Tibial nerve (tissue), 4 donors: ENCODE results near the gene SERTM1. TPM values are rescaled to one million over a fixed set of nuclear protein-coding genes. Genes with fewer than 3 reads are reported as not detected.

Source experiments
- DNase-seq, 2 donors: peaks; one replicate each; pipeline ENCODE4 v3.0.0-alpha.2; 2019; ENCODE audit warnings: low spot score in 2 of 2
- H3K27ac ChIP-seq, 4 donors: fragments of 200-600 bp; sonication (generic) in 3 of 4; one replicate each; pipeline ENCODE4 v1.5.1; 2017 to 2019; ENCODE audit warnings: mild to moderate bottlenecking in 1 of 4
- H3K27me3 ChIP-seq, 2 donors: fragments of 200-600 bp; sonication (generic) in 1 of 2; one replicate each; pipeline versions ENCODE4 v1.5.1 to v1.6.0; 2017 to 2019
- H3K36me3 ChIP-seq, 3 donors: fragments of 200-600 bp; sonication (generic); one replicate each; pipeline ENCODE4 v1.5.1; 2018 to 2019
- H3K4me1 ChIP-seq, 4 donors: fragments of 200-600 bp; sonication (generic) in 3 of 4; one replicate each; pipeline ENCODE4 v1.5.1; 2017 to 2019
- H3K4me3 ChIP-seq, 4 donors: fragments of 200-600 bp; sonication (generic) in 3 of 4; one replicate each; pipeline ENCODE4 v1.5.1; 2017 to 2019; ENCODE audit warnings: mild to moderate bottlenecking in 1 of 4, moderate library complexity in 1 of 4
- H3K9me3 ChIP-seq, 4 donors: fragments of 200-600 bp; sonication (generic) in 3 of 4; one replicate each; pipeline ENCODE4 v1.5.1; 2017 to 2019
- CTCF ChIP-seq, 5 experiments: fragments of 200-600 bp in 3 of 5; fragments of 450-650 bp in 2 of 5; sonication (generic) in 3 of 5; IDR thresholded peaks; one replicate each; pipeline ENCODE4 v1.5.1; 2016 to 2019; ENCODE audit warnings: antibody characterized with exemption in 5 of 5, mild to moderate bottlenecking in 3 of 5, moderate library complexity in 2 of 5
- EP300 ChIP-seq, 2 donors: sonication (generic); formaldehyde crosslinking; IDR thresholded peaks; one replicate each; pipeline ENCODE4 v1.6.1; 2017; ENCODE audit warnings: antibody characterized with exemption in 2 of 2, mild to moderate bottlenecking in 1 of 2
- POLR2A ChIP-seq, 2 donors: fragments of 450-650 bp; IDR thresholded peaks; one replicate each; pipeline ENCODE4 v1.6.1; 2017; ENCODE audit warnings: antibody characterized with exemption in 2 of 2, mild to moderate bottlenecking in 2 of 2, moderate library complexity in 2 of 2
- WGBS, 2 donors: methylation state at CpG; one replicate each; pipeline ENCODE4 v1.1.5; 2018; 5-methylcytosine and 5-hydroxymethylcytosine counted together
- total RNA-seq, 4 donors: library from RNA; depleted of rRNA; stranded (reverse); fragments of >200 nt; gene quantifications; one replicate each; pipeline ENCODE4 v1.1.0, GENCODE V29; 2016

Gene SERTM1
- total RNA-seq, 4 donors from 2014 or later: 0.21 to 1.2 TPM; not detected in 2

DNA sequence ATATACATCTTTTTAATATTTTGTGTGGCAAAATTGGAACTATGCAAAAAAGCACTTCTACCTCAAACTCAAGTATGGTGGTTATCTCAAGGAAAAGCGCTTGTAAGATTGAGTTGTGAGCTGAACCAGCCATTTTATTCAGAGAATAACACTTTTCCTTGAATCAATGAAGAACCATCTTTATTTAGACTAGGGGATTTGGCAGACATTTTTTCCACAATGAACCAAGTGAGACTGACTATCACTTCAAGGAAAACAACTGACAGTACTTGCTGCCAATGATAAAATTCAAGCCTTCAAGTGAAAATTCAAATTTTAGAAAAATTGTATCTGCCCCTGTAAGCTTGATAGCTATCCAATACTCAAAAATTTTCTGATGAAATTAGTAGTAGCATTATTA lies 23.2 kb upstream of the SERTM1 start:
- WGBS, 2 donors: 90 to 93% methylated on average over 1 of the region's 1 CpG

DNA sequence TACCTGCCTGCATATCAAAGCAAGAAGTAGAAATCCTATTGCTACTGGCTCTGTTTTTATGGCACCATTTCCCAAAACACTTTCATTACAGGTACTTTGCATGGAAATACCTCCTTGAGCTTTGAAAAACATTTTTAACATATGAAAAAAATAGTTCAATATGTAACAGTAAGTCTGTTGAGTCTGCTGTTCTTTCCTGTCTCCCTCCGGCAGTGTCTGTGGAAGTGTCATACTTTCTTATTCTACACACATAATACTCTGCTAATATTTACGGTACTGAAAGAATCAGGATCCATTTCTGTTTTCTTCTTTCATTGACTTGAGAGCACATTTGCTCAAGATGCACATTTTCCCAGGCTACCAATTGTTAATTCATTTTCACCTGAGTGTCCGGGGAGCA lies 8.2 kb upstream of the SERTM1 start:
- Histone ChIP-seq H3K27ac (no peak overlapping the region), H3K27me3 (peaks cover 0 to 3% of the 10 kb centered on the region in 2 donors)
- DNase-seq: no peak

More for the DNA sequence above, 23.2 kb upstream of the SERTM1 start:
- H3K4me3 ChIP-seq: no peak overlapping the region
- no peak overlapping the region for H3K27ac ChIP-seq
- no peak for DNase-seq
- H3K36me3 ChIP-seq: no peaks in the 10 kb centered on the region
- H3K4me1 ChIP-seq: no peaks in the 10 kb centered on the region
- H3K9me3 ChIP-seq: peaks cover 0 to 4% (median 0%) of the 10 kb centered on the region in 4 donors
- no peaks in the 10 kb centered on the region for H3K27me3 ChIP-seq
- TF ChIP-seq EP300 (IDR thresholded peaks at IDR 0.05): no peak
- no peak for TF ChIP-seq POLR2A (IDR thresholded peaks at IDR 0.05)
- TF ChIP-seq CTCF (IDR thresholded peaks at IDR 0.05): no peak

GRCh38 chr13:36666477-36667229 lies 7.2 kb upstream of the SERTM1 start:
- H3K9me3 ChIP-seq: no peaks in the 10 kb centered on the region
- no peak for DNase-seq
- H3K27ac ChIP-seq: no peak overlapping the region
- TF ChIP-seq POLR2A (IDR thresholded peaks at IDR 0.05) (no peak), EP300 (IDR thresholded peaks at IDR 0.05) (no peak), CTCF (IDR thresholded peaks at IDR 0.05) (no peak)
- 68 to 72% methylated on average over 9 of the region's 9 CpGs for WGBS, 2 donors
- H3K4me3 ChIP-seq: no peak overlapping the region
- H3K4me1 ChIP-seq: no peaks in the 10 kb centered on the region
- H3K27me3 ChIP-seq: peaks cover 0 to 3% of the 10 kb centered on the region in 2 donors
- no peaks in the 10 kb centered on the region for H3K36me3 ChIP-seq

More for the DNA sequence above, 8.2 kb upstream of the SERTM1 start:
- WGBS, 2 donors: 80 to 86% methylated on average over 3 of the region's 3 CpGs
- H3K9me3 ChIP-seq: no peaks in the 10 kb centered on the region
- H3K36me3 ChIP-seq: no peaks in the 10 kb centered on the region
- no peak overlapping the region for H3K4me3 ChIP-seq
- no peaks in the 10 kb centered on the region for H3K4me1 ChIP-seq
- TF ChIP-seq POLR2A (IDR thresholded peaks at IDR 0.05) (no peak), EP300 (IDR thresholded peaks at IDR 0.05) (no peak), CTCF (IDR thresholded peaks at IDR 0.05) (no peak)

- Histone ChIP-seq H3K4me3 (no peak overlapping the region), H3K4me1 (peaks cover 0 to 1% (median 0%) of the 10 kb centered on the region in 4 donors), H3K27ac (no peak overlapping the region), H3K36me3 (no peaks in the 10 kb centered on the region), H3K27me3 (peaks cover 0 to 11% of the 10 kb centered on the region in 2 donors), H3K9me3 (no peaks in the 10 kb centered on the region)
- 75 to 77% methylated on average over 2 of the region's 2 CpGs for WGBS, 2 donors
- TF ChIP-seq CTCF (IDR thresholded peaks at IDR 0.05) (no peak), POLR2A (IDR thresholded peaks at IDR 0.05) (no peak), EP300 (IDR thresholded peaks at IDR 0.05) (no peak)
- no peak for DNase-seq
These were observed 5.5 kb upstream of the SERTM1 start for GRCh38 chr13:36668316-36668715.

DNA sequence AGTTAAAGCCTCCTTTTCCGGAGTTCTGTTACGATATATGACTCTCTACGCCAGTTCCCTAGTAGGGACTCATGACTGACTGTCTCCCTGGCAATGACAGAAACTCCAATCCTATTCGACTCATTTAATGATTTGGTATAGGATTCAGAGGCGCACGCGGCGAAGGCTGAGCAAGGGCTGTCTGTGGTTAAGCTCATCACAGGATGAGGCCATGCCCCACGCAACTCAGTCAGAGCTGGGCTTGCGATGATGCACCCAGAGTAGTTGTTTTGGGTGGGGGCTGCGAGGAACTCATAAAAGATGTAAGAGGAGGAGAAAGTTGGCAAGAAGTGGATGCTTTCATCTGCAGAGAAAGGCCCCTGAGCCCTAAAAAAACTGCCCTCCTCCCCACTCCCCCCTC lies 468 bp upstream of the SERTM1 start:
- H3K27me3 ChIP-seq: peaks cover 0 to 36% of the 10 kb centered on the region in 2 donors
- 38 to 40% methylated on average over 11 of the region's 11 CpGs for WGBS, 2 donors
- H3K4me3 ChIP-seq: peak overlapping the region in 1 of 4 donors; percentile 37
- no peak for TF ChIP-seq POLR2A (IDR thresholded peaks at IDR 0.05)
- no peak for TF ChIP-seq CTCF (IDR thresholded peaks at IDR 0.05)
- TF ChIP-seq EP300 (IDR thresholded peaks at IDR 0.05): no peak
- no peaks in the 10 kb centered on the region for H3K9me3 ChIP-seq
- no peak overlapping the region for H3K27ac ChIP-seq
- peaks cover 0 to 19% (median 3%) of the 10 kb centered on the region in 4 donors for H3K4me1 ChIP-seq
- no peak for DNase-seq
- no peaks in the 10 kb centered on the region for H3K36me3 ChIP-seq
